ENCODE results near the gene AVEN.
"Not testable (repeated sequence)": the region's sequence is repeated elsewhere in the genome, so short reads cannot be mapped to it uniquely, and the experiment has no call there.

Gene AVEN

GRCh38 chr15:33844186-33844585 lies 194.8 kb downstream of the AVEN start:
- no peak for DNase-seq

- no peak for DNase-seq
Observed at GRCh38 chr15:33840615-33841014, 198.4 kb downstream of the AVEN start.

GRCh38 chr15:33839540-33839939 lies 199.5 kb downstream of the AVEN start:
- no peak for DNase-seq

DNA sequence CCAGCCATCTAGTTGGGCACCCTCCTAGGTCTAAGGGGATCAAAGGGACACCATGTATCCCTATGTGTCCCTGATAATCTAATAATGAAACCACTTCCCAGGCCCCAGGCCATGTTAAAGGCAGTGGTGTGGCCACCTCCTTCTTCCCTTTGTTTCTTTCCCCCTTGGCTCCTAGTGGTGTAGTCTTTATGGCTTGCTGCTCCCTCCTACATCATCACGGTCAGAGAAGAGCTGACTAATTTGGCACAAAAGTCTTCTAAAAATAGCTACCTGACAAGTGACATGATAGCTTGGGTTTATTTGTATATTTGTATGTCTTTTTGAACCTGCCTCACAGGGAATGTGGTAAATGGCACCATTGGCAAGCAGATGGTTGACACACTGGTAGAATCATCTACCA lies 201.7 kb downstream of the AVEN start:
- no peak for DNase-seq

- DNase-seq: no peak
Observed at GRCh38 chr15:33834892-33835743, 203.9 kb downstream of the AVEN start.

DNA sequence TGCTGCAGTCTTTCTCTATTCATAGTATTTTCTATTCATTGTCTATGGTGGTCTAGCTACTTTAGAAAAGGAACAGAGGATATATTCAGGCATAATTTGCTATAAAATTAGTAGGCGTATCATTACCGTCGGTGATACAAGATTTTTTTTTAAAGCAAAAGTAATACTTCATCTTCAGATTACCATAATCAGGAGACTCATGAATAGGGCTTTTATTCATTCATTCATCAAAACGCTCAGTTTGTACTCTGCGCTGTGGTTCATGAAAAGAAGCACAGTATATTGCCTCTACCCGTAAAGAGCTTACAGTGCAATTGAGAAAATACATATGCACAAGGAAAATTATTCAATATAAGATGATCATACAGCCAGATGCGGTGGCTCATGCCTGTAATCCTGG lies 207.4 kb downstream of the AVEN start:
- no peak for DNase-seq

DNA sequence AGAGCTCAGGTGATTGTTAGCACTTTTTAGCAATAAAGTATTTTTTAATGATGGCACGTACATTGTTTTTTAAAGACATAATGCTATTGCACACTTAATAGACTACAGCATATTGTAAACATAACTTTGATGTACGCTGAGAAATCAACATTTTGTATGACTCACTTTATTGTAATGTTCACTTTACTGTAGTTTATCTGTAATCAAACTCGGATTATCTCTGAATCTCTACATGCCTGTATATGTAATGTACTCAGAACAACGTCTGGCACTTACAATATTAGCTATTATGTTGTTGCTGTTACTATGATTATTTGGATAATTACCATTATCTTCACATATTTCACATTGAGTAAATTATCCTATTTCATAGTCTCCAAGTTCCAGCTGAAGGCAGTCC lies 208.7 kb downstream of the AVEN start:
- DNase-seq: no peak

GRCh38 chr15:33826201-33826600 lies 212.8 kb downstream of the AVEN start:
- no peak for DNase-seq

DNA sequence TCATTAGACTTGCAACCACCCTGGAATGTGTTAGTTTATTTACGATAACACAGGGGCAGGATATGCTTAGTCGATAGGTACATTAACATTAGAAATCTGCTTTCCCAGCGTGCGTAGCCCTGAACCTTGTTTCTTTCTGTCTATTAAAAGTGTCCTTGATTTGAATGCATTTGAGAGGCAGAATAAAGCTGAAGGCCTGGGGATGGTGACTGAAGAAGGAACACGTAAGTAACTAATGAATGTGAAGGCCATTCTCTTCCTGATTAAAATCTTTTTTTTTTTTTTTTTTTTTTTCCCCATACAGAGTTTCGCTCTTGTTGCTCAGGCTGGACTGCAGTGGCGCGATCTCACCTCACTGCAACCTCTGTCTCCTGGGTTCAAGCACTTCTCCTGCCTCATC lies 213.6 kb downstream of the AVEN start:
- DNase-seq: no peak

GRCh38 chr15:33823119-33823518 lies 215.9 kb downstream of the AVEN start:
- DNase-seq: no peak

DNA sequence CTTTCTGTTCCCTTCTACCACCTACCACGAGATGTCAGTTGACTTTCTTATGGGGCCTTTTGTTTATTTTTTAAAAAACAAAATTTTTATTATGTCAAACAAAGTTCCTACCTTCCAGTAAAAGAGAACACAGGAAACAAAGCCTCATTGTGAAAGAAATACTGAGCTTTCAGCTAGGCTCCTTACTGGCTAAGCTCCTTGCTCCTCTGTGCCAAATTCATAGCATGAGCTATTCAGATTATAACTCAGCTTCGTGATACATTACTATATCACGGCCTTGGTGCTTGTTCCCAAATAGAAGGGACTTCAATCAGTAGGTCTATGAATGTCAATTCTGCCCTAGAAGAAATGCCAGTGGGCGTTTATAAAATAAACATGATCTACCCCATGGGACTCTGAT lies 216.5 kb downstream of the AVEN start:
- DNase-seq: no peak

- DNase-seq: not testable (repeated sequence)
Observed at GRCh38 chr15:33819499-33819898, 219.5 kb downstream of the AVEN start.
